ENCODE measurements around the gene GPX2.

Gene GPX2

GRCh38 chr14:64939817-64940190 lies 2.7 kb downstream of the GPX2 start:
- DNase-seq (ENCODE audit: low read depth in 2 of 2) = no peak

- no peak for DNase-seq (ENCODE audit: low read depth in 2 of 2)
Measured at GRCh38 chr14:64938972-64939816, 3.4 kb downstream of the GPX2 start.

GRCh38 chr14:64937821-64938193 lies 4.7 kb downstream of the GPX2 start:
- no peak for DNase-seq (ENCODE audit: low read depth in 2 of 2)

- DNase-seq (ENCODE audit: low read depth in 2 of 2) = no peak
Measured at GRCh38 chr14:64937171-64937820, 5.2 kb downstream of the GPX2 start.

- DNase-seq (ENCODE audit: low read depth in 2 of 2) = no peak
Measured at GRCh38 chr14:64935508-64935907, 7.0 kb downstream of the GPX2 start.

- no peak for DNase-seq (ENCODE audit: low read depth in 2 of 2)
Measured at GRCh38 chr14:64934338-64934929, 8.1 kb downstream of the GPX2 start.

GRCh38 chr14:64932231-64932630 lies 10.3 kb downstream of the GPX2 start:
- DNase-seq (ENCODE audit: low read depth in 2 of 2) = no peak

- DNase-seq (ENCODE audit: low read depth in 2 of 2) = no peak
Measured at GRCh38 chr14:64931123-64931522, 11.4 kb downstream of the GPX2 start.

GRCh38 chr14:64930085-64930843 lies 12.3 kb downstream of the GPX2 start:
- DNase-seq (ENCODE audit: low read depth in 2 of 2) = no peak

GRCh38 chr14:64929014-64929359 lies 13.6 kb downstream of the GPX2 start:
- DNase-seq (ENCODE audit: low read depth in 2 of 2) = no peak

GRCh38 chr14:64928239-64929013 lies 14.1 kb downstream of the GPX2 start:
- DNase-seq (ENCODE audit: low read depth in 2 of 2) = no peak

- no peak for DNase-seq (ENCODE audit: low read depth in 2 of 2)
Measured at GRCh38 chr14:64927031-64927430, 15.5 kb downstream of the GPX2 start.

- no peak for DNase-seq (ENCODE audit: low read depth in 2 of 2)
Measured at GRCh38 chr14:64926398-64926995, 16.0 kb downstream of the GPX2 start.

- no peak for DNase-seq (ENCODE audit: low read depth in 2 of 2)
Measured at GRCh38 chr14:64923015-64923414, 19.5 kb downstream of the GPX2 start.

- DNase-seq (ENCODE audit: low read depth in 2 of 2) = no peak
Measured at GRCh38 chr14:64920465-64920864, 22.1 kb downstream of the GPX2 start.

- no peak for DNase-seq (ENCODE audit: low read depth in 2 of 2)
Measured at GRCh38 chr14:64919618-64920017, 22.9 kb downstream of the GPX2 start.

- DNase-seq (ENCODE audit: low read depth in 2 of 2) = no peak
Measured at GRCh38 chr14:64919215-64919614, 23.3 kb downstream of the GPX2 start.

- DNase-seq (ENCODE audit: low read depth in 2 of 2) = no peak
Measured at GRCh38 chr14:64918216-64918615, 24.3 kb downstream of the GPX2 start.

GRCh38 chr14:64915797-64916196 lies 26.7 kb downstream of the GPX2 start:
- no peak for DNase-seq (ENCODE audit: low read depth in 2 of 2)

GRCh38 chr14:64915029-64915424 lies 27.5 kb downstream of the GPX2 start:
- DNase-seq (ENCODE audit: low read depth in 2 of 2) = no peak

Measured in stimulated activated CD4-positive, alpha-beta T cell treated with anti-CD3 and anti-CD28 coated beads, Interleukin-1b, Interleukin-23, amount 100 ng/mL, for 1 hour (primary cell).